ENCODE results near the gene GZF1.

- TF ChIP-seq CTCF (IDR thresholded peaks at IDR 0.05 in 4 of 5, conservative IDR thresholded peaks at IDR 0.05 in 1 of 5) (no peak), POLR2A (IDR thresholded peaks at IDR 0.05) (no peak)
Measured at GRCh38 chr20:23358923-23359593, 2.9 kb upstream of the GZF1 start.
